ENCODE data around the gene CMIP.

DNA sequence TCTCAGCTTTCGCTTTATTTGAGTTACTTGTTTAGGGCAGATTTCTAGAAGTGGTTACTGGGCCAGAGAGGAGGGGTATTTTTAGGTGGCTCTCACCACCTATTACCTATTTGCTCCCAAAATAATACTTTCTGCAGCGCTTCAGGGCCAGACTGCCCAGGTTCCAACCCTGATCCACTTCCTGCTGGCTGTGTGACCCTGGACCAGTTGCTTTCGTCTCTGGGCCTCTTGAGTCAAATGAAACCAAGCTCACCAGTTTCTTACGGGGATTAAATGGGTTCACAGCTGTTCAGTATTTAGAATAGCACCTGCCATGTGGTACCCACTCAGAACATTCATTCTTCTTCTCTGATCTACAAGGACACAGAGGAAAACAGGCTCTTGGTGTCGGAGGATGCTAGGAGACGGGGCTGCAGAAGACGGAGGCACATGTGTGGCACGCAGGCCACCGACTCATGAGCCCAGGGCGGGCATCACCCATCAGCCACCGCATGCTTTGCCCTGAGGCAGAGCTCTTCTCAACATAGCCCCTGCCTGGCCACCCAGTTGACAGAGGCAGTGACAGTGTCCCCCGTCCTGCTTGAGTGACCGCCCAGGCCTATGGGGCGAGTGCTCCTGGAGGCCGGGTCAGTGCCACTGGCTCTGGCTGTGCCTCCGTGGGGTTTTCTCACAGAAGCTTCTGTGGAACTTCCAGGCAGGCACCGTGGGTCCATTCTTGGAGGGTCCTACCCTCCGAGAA, 185.5 kb downstream of the CMIP start:
- TF ChIP-seq, protein P1, sequence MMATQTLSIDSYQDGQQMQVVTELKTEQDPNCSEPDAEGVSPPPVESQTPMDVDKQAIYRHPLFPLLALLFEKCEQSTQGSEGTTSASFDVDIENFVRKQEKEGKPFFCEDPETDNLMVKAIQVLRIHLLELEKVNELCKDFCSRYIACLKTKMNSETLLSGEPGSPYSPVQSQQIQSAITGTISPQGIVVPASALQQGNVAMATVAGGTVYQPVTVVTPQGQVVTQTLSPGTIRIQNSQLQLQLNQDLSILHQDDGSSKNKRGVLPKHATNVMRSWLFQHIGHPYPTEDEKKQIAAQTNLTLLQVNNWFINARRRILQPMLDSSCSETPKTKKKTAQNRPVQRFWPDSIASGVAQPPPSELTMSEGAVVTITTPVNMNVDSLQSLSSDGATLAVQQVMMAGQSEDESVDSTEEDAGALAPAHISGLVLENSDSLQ (IDR thresholded peaks at IDR 0.05) = no peak
- no peak for TF ChIP-seq FOXK2 (IDR thresholded peaks at IDR 0.05)
- no peak for TF ChIP-seq FOXM1 (IDR thresholded peaks at IDR 0.05; ENCODE audit: borderline replicate concordance)
